IMR-90 (cell line): Measurements from ENCODE around the gene IL20. TPM values are rescaled to one million over a fixed set of nuclear protein-coding genes. Genes with fewer than 3 reads are reported as not detected.

Source experiments
- ATAC-seq: fragments of 200-7000 bp; cut with Tn5 transposase; 2 replicates; pipeline ENCODE4 v1.9.1; 2020; ENCODE audit warnings: low read depth, mild to moderate bottlenecking, moderate library complexity
- BruUV-seq: library from RNA; stranded (reverse); fragments of 400-500 nt; replicated peaks from 2 replicates; lab custom pipeline; 2021; lab: Mats Ljungman, UMichigan
- CTCF ChIA-PET: fragments of 300-600 bp; formaldehyde crosslinking; extraction: SDS; loops from one replicate; lab custom pipeline; 2021; ENCODE audit warnings: antibody characterized with exemption; lab: Yijun Ruan, JAX
- POLR2A ChIA-PET: fragments of 300-600 bp; sonication (Branson Sonifier 250); formaldehyde crosslinking; loops from one replicate; lab custom pipeline; 2022; ENCODE audit warnings: antibody characterized with exemption; ENCODE audit not compliant: unreplicated experiment; lab: Charles Lee
- DNase-seq: peaks from one replicate; pipeline ENCODE4 v3.0.0; 2013
- H2AFZ ChIP-seq: replicated peaks from 2 replicates; pipeline ENCODE3; 2013; ENCODE audit warnings: low read length, mild to moderate bottlenecking; ENCODE audit not compliant: poor library complexity
- H2AK5ac ChIP-seq: 2 replicates; pipeline ENCODE4 v1.6.1; 2013; ENCODE audit warnings: low read depth, low read length, inconsistent platforms
- H2AK9ac ChIP-seq: replicated peaks from 2 replicates; pipeline ENCODE3; 2013; ENCODE audit warnings: mild to moderate bottlenecking, low read depth, low read length, moderate library complexity; ENCODE audit not compliant: poor library complexity
- H2BK120ac ChIP-seq: 2 replicates; pipeline ENCODE4 v1.6.1; 2013; ENCODE audit warnings: low read depth, low read length, inconsistent platforms
- H2BK15ac ChIP-seq: 3 replicates; pipeline ENCODE4 v1.6.1; 2013; ENCODE audit warnings: low read depth, low read length, inconsistent platforms
- H2BK20ac ChIP-seq: 2 replicates; pipeline ENCODE4 v1.6.1; 2013; ENCODE audit warnings: low read depth, mild to moderate bottlenecking, inconsistent platforms, low read length, moderate library complexity
- H2BK5ac ChIP-seq: 2 replicates; pipeline ENCODE4 v1.6.1; 2013; ENCODE audit warnings: mild to moderate bottlenecking, low read depth, low read length, inconsistent platforms; ENCODE audit not compliant: poor library complexity, severe bottlenecking
- H3K14ac ChIP-seq: replicated peaks from 2 replicates; pipeline ENCODE4 v1.6.1; 2013; ENCODE audit warnings: low read depth, low read length, inconsistent platforms
- H3K18ac ChIP-seq: 2 replicates; pipeline ENCODE4 v1.6.1; 2013; ENCODE audit warnings: low read depth, low read length, control low read depth
- H3K23ac ChIP-seq: 2 replicates; pipeline ENCODE4 v1.6.1; 2013; ENCODE audit warnings: low read depth, low read length, inconsistent platforms
- H3K27ac ChIP-seq: 2 replicates; pipeline ENCODE4 v1.5.1; 2013; ENCODE audit warnings: mild to moderate bottlenecking, control low read depth, low read length; ENCODE audit not compliant: insufficient read depth
- H3K27me3 ChIP-seq: 2 replicates; pipeline ENCODE4 v1.6.1; 2013; ENCODE audit warnings: low read length; ENCODE audit not compliant: control insufficient read depth, insufficient read depth
- H3K36me3 ChIP-seq: 2 replicates; pipeline ENCODE4 v1.6.1; 2013; ENCODE audit warnings: low read length, mixed read lengths; ENCODE audit not compliant: control insufficient read depth, insufficient read depth
- H3K4ac ChIP-seq: 2 replicates; pipeline ENCODE4 v1.6.1; 2013; ENCODE audit warnings: low read depth, low read length, inconsistent platforms
- H3K4me1 ChIP-seq: 2 replicates; pipeline ENCODE4 v1.6.1; 2013; ENCODE audit warnings: low read length, mixed read lengths; ENCODE audit not compliant: control insufficient read depth, insufficient read depth
- H3K4me2 ChIP-seq: 2 replicates; pipeline ENCODE4 v1.6.1; 2013; ENCODE audit warnings: low read depth, mild to moderate bottlenecking, control low read depth, low read length, moderate library complexity
- H3K4me3 ChIP-seq: 2 replicates; pipeline ENCODE4 v1.5.1; 2013; ENCODE audit warnings: low read depth, mild to moderate bottlenecking, control low read depth, low read length, moderate library complexity; ENCODE audit not compliant: insufficient read depth
- H3K56ac ChIP-seq: 2 replicates; pipeline ENCODE4 v1.6.1; 2013; ENCODE audit warnings: low read length, inconsistent platforms; ENCODE audit not compliant: insufficient read depth; ENCODE audit errors: extremely low read depth
- H3K79me1 ChIP-seq, 2 experiments: 2 replicates each; pipeline ENCODE4 v1.6.1; 2013; ENCODE audit warnings: low read length in 2 of 2, inconsistent platforms in 1 of 2, low read depth in 1 of 2
- H3K9ac ChIP-seq: 2 replicates; pipeline ENCODE4 v1.6.1; 2013; ENCODE audit warnings: low read depth, low read length, control low read depth
- H3K9me1 ChIP-seq: 2 replicates; pipeline ENCODE4 v1.6.1; 2013; ENCODE audit warnings: low read length, inconsistent platforms; ENCODE audit not compliant: insufficient read depth
- H3K9me3 ChIP-seq: 2 replicates; pipeline ENCODE4 v1.6.1; 2013; ENCODE audit warnings: low read length; ENCODE audit not compliant: control insufficient read depth, insufficient read depth
- H4K20me1 ChIP-seq: 2 replicates; pipeline ENCODE4 v1.6.1; 2013; ENCODE audit warnings: low read length, inconsistent platforms; ENCODE audit not compliant: insufficient read depth
- H4K5ac ChIP-seq: 2 replicates; pipeline ENCODE4 v1.6.1; 2013; ENCODE audit warnings: mild to moderate bottlenecking, low read depth, low read length, control low read depth
- H4K8ac ChIP-seq, 2 experiments: 2 replicates each; pipeline ENCODE4 v1.6.1; 2013; ENCODE audit warnings: low read depth in 2 of 2, low read length in 2 of 2, control low read depth in 1 of 2, inconsistent platforms in 1 of 2
- H4K91ac ChIP-seq: 2 replicates; pipeline ENCODE4 v1.6.1; 2013; ENCODE audit warnings: low read depth, low read length, inconsistent platforms; ENCODE audit not compliant: insufficient read depth
- BHLHE40 ChIP-seq: fragments of 150-350 bp; IDR thresholded peaks from 2 replicates; pipeline ENCODE4 v1.6.1; 2016; ENCODE audit warnings: mild to moderate bottlenecking, low read depth, low read length
- CEBPB ChIP-seq: IDR thresholded peaks from 2 replicates; pipeline ENCODE4 v1.6.1; 2012; ENCODE audit warnings: low read depth, low read length, improper control_type of control experiment
- CHD1 ChIP-seq: IDR thresholded peaks from 2 replicates; pipeline ENCODE4 v1.6.1; 2012; ENCODE audit warnings: low read depth, low read length, improper control_type of control experiment
- ELK1 ChIP-seq: fragments of 150-350 bp; IDR thresholded peaks from 2 replicates; pipeline ENCODE4 v1.6.1; 2016; ENCODE audit warnings: low read depth, mild to moderate bottlenecking, low read length, moderate library complexity, borderline replicate concordance
- FOS ChIP-seq: fragments of 150-350 bp; IDR thresholded peaks from 2 replicates; pipeline ENCODE4 v1.6.1; 2016; ENCODE audit warnings: low read depth, low read length
- MAFK ChIP-seq: IDR thresholded peaks from 2 replicates; pipeline ENCODE4 v1.6.1; 2012; ENCODE audit warnings: low read depth, low read length, improper control_type of control experiment
- MAZ ChIP-seq: IDR thresholded peaks from 2 replicates; pipeline ENCODE4 v1.6.1; 2012; ENCODE audit warnings: low read depth, mild to moderate bottlenecking, low read length, improper control_type of control experiment, moderate library complexity, borderline replicate concordance
- MXI1 ChIP-seq: IDR thresholded peaks from 2 replicates; pipeline ENCODE4 v1.6.1; 2012; ENCODE audit warnings: low read depth, mild to moderate bottlenecking, low read length, moderate library complexity, borderline replicate concordance
- NFE2L2 ChIP-seq: fragments of 150-350 bp; IDR thresholded peaks from 2 replicates; pipeline ENCODE4 v1.6.1; 2016; ENCODE audit warnings: low read depth, mild to moderate bottlenecking, low read length
- POLR2A ChIP-seq: IDR thresholded peaks from 2 replicates; pipeline ENCODE4 v1.6.1; 2012; ENCODE audit warnings: mild to moderate bottlenecking, low read depth, low read length
- RAD21 ChIP-seq: IDR thresholded peaks from 2 replicates; pipeline ENCODE4 v1.6.1; 2012; ENCODE audit warnings: low read length, improper control_type of control experiment
- RFX5 ChIP-seq: IDR thresholded peaks from 2 replicates; pipeline ENCODE4 v1.8.0; 2012; ENCODE audit warnings: low read depth, mild to moderate bottlenecking, low read length, moderate library complexity
- SMC3 ChIP-seq: fragments of 150-350 bp; IDR thresholded peaks from 2 replicates; pipeline ENCODE4 v1.6.1; 2016; ENCODE audit warnings: low read depth, mild to moderate bottlenecking, antibody characterized with exemption, low read length, moderate library complexity
- WGBS, 2 experiments: methylation state at CpG; one replicate each; pipeline versions ENCODE4 v1.1.5 to v1.1.7; 2013; ENCODE audit warnings: missing lambda C conversion rate in 2 of 2; ENCODE audit not compliant: insufficient read length in 1 of 2; ENCODE audit errors: extremely low coverage in 2 of 2; 5-methylcytosine and 5-hydroxymethylcytosine counted together
- dilution Hi-C: fragments of 300-500 bp; cut with HindIII; formaldehyde crosslinking; loops from one replicate; pipeline ENCODE4 v1.14.3; 2018; ENCODE audit warnings: low sequenced_read_pairs; ENCODE audit not compliant: unreplicated experiment
- in situ Hi-C: fragments of 300-500 bp; cut with MboI; formaldehyde crosslinking; loops from 3 replicates; pipeline ENCODE4 v1.14.3; 2019; ENCODE audit warnings: low sequenced_read_pairs, inconsistent platforms, mixed read lengths
- intact Hi-C: fragments of 100-400 bp; cut with micrococcal nuclease; formaldehyde crosslinking; loops from 2 replicates; pipeline ENCODE4 v1.10.0; 2022
- polyA plus RNA-seq, 3 experiments: library from polyadenylated mRNA; depleted of rRNA; stranded (reverse); fragments of >200 nt; gene quantifications; 2 replicates each; pipeline ENCODE4 v1.2.3, GENCODE V29; 2012; ENCODE audit warnings: low replicate concordance in 1 of 3
- total RNA-seq: library from RNA; depleted of rRNA; stranded (reverse); fragments of >200 nt; gene quantifications from 2 replicates; pipeline ENCODE4 v1.2.3, GENCODE V29; 2012
- TF ChIP-seq, protein P1 (sequence below): conservative IDR thresholded peaks from 2 replicates; pipeline ENCODE4 v1.5.1; 2012; ENCODE audit warnings: mild to moderate bottlenecking, low read depth, low read length, improper control_type of control experiment

IL20 gene
- total and polyA plus RNA-seq, 2 of the 4 experiments (the other 2 are of a cell fraction) = not detected

DNA sequence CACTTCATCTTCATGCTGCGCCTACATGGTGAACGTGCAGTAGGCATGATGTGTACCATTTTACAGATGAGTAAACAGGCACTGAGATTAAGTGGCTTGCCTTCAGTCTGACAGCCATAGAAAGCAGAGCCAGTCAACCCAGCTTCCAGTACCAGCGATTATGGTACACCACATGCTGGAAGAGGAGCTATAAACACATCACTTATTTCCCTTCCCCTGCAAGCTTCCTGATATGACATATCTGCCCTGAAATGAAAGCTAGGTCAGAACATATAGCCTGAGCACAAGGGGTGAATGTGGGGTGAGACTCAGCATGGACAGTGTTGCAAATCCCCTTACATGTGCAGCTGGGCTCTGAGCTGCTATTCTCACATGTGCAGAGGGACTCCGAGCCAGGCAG lies 33.8 kb upstream of the IL20 start:
- BruUV-seq = no TSS peak
- no peaks in the 10 kb centered on the region for H3K4me1 ChIP-seq
- no peak for ATAC-seq
- H3K9ac ChIP-seq = no peak overlapping the region
- ChIA-PET CTCF (interaction anchor here (0.9 to 1.2 kb wide), 3 partner anchors 28 to 57 kb away, joined by 3 to 6 read pairs (median 3); partner anchors contain the start of gene IL20), POLR2A (interaction anchor here (0.6 kb wide), 1 partner anchor 123 kb away, joined by 3 read pairs; no protein-coding TSS in a partner anchor)
- no peaks in the 10 kb centered on the region for H3K36me3 ChIP-seq
- no peak overlapping the region for H2AK9ac ChIP-seq
- no peak overlapping the region for H2AFZ ChIP-seq
- H3K9me3 ChIP-seq = no peaks in the 10 kb centered on the region
- H3K4me3 ChIP-seq = no peak overlapping the region
- H3K4me2 ChIP-seq = no peak overlapping the region
- no peak overlapping the region for H3K23ac ChIP-seq
- H3K27me3 ChIP-seq = peaks cover 7% of the 10 kb centered on the region
- no peak overlapping the region for H2BK15ac ChIP-seq
- no peak overlapping the region for H3K56ac ChIP-seq
- intact Hi-C loops (loop anchor here (1.0 kb wide), 1 partner anchor 9 kb away; no protein-coding TSS in a partner anchor), in situ Hi-C loops (no loop called here), dilution Hi-C loops (no loop called here)
- no peak overlapping the region for H4K5ac ChIP-seq
- H4K20me1 ChIP-seq = no peaks in the 10 kb centered on the region
- H3K14ac ChIP-seq = no peak overlapping the region
- no peak overlapping the region for H2BK120ac ChIP-seq
- TF ChIP-seq RFX5 = no peak
- TF ChIP-seq FOS = no peak
- no peak for TF ChIP-seq RAD21
- TF ChIP-seq POLR2A = no peak
- no peak for TF ChIP-seq MXI1
- TF ChIP-seq MAFK = no peak
- TF ChIP-seq ELK1 = no peak
- no peak for TF ChIP-seq SMC3
- no peak for TF ChIP-seq CEBPB
- no peak for TF ChIP-seq BHLHE40
- TF ChIP-seq, protein P1, sequence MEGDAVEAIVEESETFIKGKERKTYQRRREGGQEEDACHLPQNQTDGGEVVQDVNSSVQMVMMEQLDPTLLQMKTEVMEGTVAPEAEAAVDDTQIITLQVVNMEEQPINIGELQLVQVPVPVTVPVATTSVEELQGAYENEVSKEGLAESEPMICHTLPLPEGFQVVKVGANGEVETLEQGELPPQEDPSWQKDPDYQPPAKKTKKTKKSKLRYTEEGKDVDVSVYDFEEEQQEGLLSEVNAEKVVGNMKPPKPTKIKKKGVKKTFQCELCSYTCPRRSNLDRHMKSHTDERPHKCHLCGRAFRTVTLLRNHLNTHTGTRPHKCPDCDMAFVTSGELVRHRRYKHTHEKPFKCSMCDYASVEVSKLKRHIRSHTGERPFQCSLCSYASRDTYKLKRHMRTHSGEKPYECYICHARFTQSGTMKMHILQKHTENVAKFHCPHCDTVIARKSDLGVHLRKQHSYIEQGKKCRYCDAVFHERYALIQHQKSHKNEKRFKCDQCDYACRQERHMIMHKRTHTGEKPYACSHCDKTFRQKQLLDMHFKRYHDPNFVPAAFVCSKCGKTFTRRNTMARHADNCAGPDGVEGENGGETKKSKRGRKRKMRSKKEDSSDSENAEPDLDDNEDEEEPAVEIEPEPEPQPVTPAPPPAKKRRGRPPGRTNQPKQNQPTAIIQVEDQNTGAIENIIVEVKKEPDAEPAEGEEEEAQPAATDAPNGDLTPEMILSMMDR = no peak
- TF ChIP-seq CHD1 = no peak
- TF ChIP-seq NFE2L2 = no peak
- no peak for TF ChIP-seq MAZ
- H4K91ac ChIP-seq = no peak overlapping the region
- no peak overlapping the region for H4K8ac ChIP-seq
- no peak overlapping the region for H2BK20ac ChIP-seq
- H3K79me1 ChIP-seq = no peaks in the 10 kb centered on the region
- no peaks in the 10 kb centered on the region; the same call in 1 of the 2 replicates for H3K9me1 ChIP-seq
- no peak overlapping the region for H2BK5ac ChIP-seq
- H3K4ac ChIP-seq = no peak overlapping the region
- WGBS, 2 experiments = 60% methylated on average over 1 of the region's 4 CpGs; no CpG with 5 or more reads in 1 of the 2 experiments
- no peak overlapping the region for H3K18ac ChIP-seq
- 0 out of 2 replicates have a peak overlapping the region, but pooled peaks have one; percentile 21 for H2AK5ac ChIP-seq
- H3K27ac ChIP-seq = no peak overlapping the region
- no peak for DNase-seq
